ENCODE measurements around the gene TNFSF10.

DNA sequence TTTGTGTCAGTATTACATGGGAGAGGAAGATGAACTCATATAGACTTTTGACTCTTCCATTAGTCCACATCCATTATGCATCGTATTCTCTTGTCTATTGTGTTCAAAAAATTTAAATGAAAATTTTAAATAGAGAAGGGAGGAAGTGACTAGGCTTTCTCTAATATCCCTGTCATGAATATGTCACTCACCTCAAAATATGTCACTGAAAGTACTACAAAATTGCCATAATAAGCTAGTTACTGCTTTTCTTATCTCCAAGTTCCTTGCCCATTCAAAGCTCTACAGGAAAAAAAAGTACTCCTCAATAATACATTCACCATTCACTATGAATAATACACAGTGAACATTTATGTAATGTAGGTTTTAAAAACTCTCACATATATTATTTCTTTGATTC, 52.6 kb downstream of the TNFSF10 start:
- TF ChIP-seq, protein P1, sequence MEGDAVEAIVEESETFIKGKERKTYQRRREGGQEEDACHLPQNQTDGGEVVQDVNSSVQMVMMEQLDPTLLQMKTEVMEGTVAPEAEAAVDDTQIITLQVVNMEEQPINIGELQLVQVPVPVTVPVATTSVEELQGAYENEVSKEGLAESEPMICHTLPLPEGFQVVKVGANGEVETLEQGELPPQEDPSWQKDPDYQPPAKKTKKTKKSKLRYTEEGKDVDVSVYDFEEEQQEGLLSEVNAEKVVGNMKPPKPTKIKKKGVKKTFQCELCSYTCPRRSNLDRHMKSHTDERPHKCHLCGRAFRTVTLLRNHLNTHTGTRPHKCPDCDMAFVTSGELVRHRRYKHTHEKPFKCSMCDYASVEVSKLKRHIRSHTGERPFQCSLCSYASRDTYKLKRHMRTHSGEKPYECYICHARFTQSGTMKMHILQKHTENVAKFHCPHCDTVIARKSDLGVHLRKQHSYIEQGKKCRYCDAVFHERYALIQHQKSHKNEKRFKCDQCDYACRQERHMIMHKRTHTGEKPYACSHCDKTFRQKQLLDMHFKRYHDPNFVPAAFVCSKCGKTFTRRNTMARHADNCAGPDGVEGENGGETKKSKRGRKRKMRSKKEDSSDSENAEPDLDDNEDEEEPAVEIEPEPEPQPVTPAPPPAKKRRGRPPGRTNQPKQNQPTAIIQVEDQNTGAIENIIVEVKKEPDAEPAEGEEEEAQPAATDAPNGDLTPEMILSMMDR (conservative IDR thresholded peaks at IDR 0.05; ENCODE audit: low read length): no peak
- TF ChIP-seq EZH2phosphoT487 (IDR thresholded peaks at IDR 0.05; ENCODE audit: borderline replicate concordance): no peak

All from Loucy (cell line).